GM23338 (cell line): ENCODE data around the gene OS9. TPM values are rescaled to one million over a fixed set of nuclear protein-coding genes. Genes with fewer than 3 reads are reported as not detected.

Experiments
- ATAC-seq: fragments of 200-7000 bp; cut with Tn5 transposase; 3 replicates; pipeline ENCODE4 v1.9.1; 2020
- DNase-seq: peaks from one replicate; pipeline ENCODE4 v3.0.0-alpha.2; 2015; ENCODE audit warnings: low spot score
- H2AFZ ChIP-seq: fragments of 200-600 bp; sonication (generic); 2 replicates; pipeline ENCODE4 v1.8.0; 2016; ENCODE audit warnings: antibody characterized with exemption, mild to moderate bottlenecking, moderate library complexity
- H3F3A ChIP-seq: fragments of 200-600 bp; sonication (generic); replicated peaks from 2 replicates; pipeline ENCODE4 v1.8.0; 2017; ENCODE audit warnings: antibody characterized with exemption, mixed run types, low read depth
- H3K27ac ChIP-seq: fragments of 200-600 bp; sonication (generic); 2 replicates; pipeline ENCODE4 v1.6.1; 2016; ENCODE audit warnings: low read depth
- H3K27me3 ChIP-seq: fragments of 200-600 bp; sonication (generic); 2 replicates; pipeline ENCODE4 v1.8.0; 2016; ENCODE audit warnings: mild to moderate bottlenecking, mixed run types, moderate library complexity; ENCODE audit not compliant: insufficient read depth
- H3K36me3 ChIP-seq: fragments of 200-600 bp; sonication (generic); 2 replicates; pipeline ENCODE4 v1.8.0; 2016; ENCODE audit warnings: mild to moderate bottlenecking; ENCODE audit not compliant: insufficient read depth
- H3K4me1 ChIP-seq: fragments of 200-600 bp; sonication (generic); 2 replicates; pipeline ENCODE4 v1.8.0; 2016; ENCODE audit warnings: mild to moderate bottlenecking, moderate library complexity; ENCODE audit not compliant: insufficient read depth
- H3K4me2 ChIP-seq: fragments of 200-600 bp; sonication (generic); 2 replicates; pipeline ENCODE4 v1.7.1; 2017; ENCODE audit warnings: mixed run types
- H3K4me3 ChIP-seq: fragments of 200-600 bp; sonication (generic); 2 replicates; pipeline ENCODE4 v1.6.1; 2016; ENCODE audit warnings: mixed run types
- H3K79me2 ChIP-seq: fragments of 200-600 bp; sonication (generic); replicated peaks from 2 replicates; pipeline ENCODE4 v1.8.0; 2017; ENCODE audit warnings: mild to moderate bottlenecking; ENCODE audit not compliant: insufficient read depth
- H3K9me2 ChIP-seq: fragments of 200-600 bp; sonication (generic); 2 replicates; pipeline ENCODE4 v1.8.0; 2017; ENCODE audit not compliant: insufficient read depth
- H4K20me1 ChIP-seq: fragments of 200-600 bp; sonication (generic); replicated peaks from 2 replicates; pipeline ENCODE4 v1.8.0; 2017; ENCODE audit warnings: mild to moderate bottlenecking; ENCODE audit not compliant: insufficient read depth
- H3K27ac Mint-ChIP-seq: 2 replicates; pipeline ENCODE4 v1.8.0; 2020; ENCODE audit warnings: inconsistent platforms, mild to moderate bottlenecking, moderate library complexity, mixed read lengths
- H3K27me3 Mint-ChIP-seq: 3 replicates; pipeline ENCODE4 v1.8.0; 2022; ENCODE audit warnings: low read depth, mild to moderate bottlenecking, moderate library complexity, mixed read lengths, inconsistent platforms; ENCODE audit not compliant: insufficient read depth, poor library complexity
- H3K36me3 Mint-ChIP-seq: 3 replicates; pipeline ENCODE4 v1.8.0; 2021; ENCODE audit warnings: low read depth, mild to moderate bottlenecking, inconsistent platforms, moderate library complexity, mixed read lengths
- H3K4me1 Mint-ChIP-seq: 3 replicates; pipeline ENCODE4 v1.8.0; 2020; ENCODE audit warnings: mild to moderate bottlenecking, inconsistent platforms, mixed read lengths
- H3K4me3 Mint-ChIP-seq: 3 replicates; pipeline ENCODE4 v1.8.0; 2021; ENCODE audit warnings: moderate library complexity, mild to moderate bottlenecking, inconsistent platforms, mixed read lengths
- H3K9me3 Mint-ChIP-seq: 3 replicates; pipeline ENCODE4 v1.8.0; 2020; ENCODE audit warnings: moderate library complexity, mild to moderate bottlenecking, inconsistent platforms, mixed read lengths
- CREB1 ChIP-seq: fragments of 250-450 bp; sonication (Bioruptor Pico); IDR thresholded peaks from 2 replicates; pipeline ENCODE4 v1.5.0; 2020; ENCODE audit warnings: low read depth, mild to moderate bottlenecking, moderate library complexity
- ETS1 ChIP-seq: IDR thresholded peaks from 2 replicates; pipeline ENCODE4 v1.6.1; 2016; ENCODE audit warnings: antibody characterized with exemption
- EZH2 ChIP-seq: fragments of 200-600 bp; sonication (generic); IDR thresholded peaks from one replicate; pipeline ENCODE4 v1.8.0; 2017; ENCODE audit warnings: antibody characterized with exemption, mild to moderate bottlenecking, low read depth; ENCODE audit not compliant: unreplicated experiment
- EZH2phosphoT487 ChIP-seq: fragments of 200-600 bp; sonication (generic); IDR thresholded peaks from one replicate; pipeline ENCODE4 v1.8.1; 2018; ENCODE audit warnings: antibody characterized with exemption; ENCODE audit not compliant: unreplicated experiment
- JUNB ChIP-seq: IDR thresholded peaks from one replicate; pipeline ENCODE4 v1.6.1; 2016; ENCODE audit warnings: antibody characterized with exemption; ENCODE audit not compliant: unreplicated experiment
- NANOG ChIP-seq: IDR thresholded peaks from 2 replicates; pipeline ENCODE4 v1.6.1; 2016; ENCODE audit warnings: antibody characterized with exemption, borderline replicate concordance
- POLR2AphosphoS5 ChIP-seq: IDR thresholded peaks from 2 replicates; pipeline ENCODE4 v1.6.1; 2016; ENCODE audit warnings: antibody characterized with exemption, low read depth
- REST ChIP-seq: IDR thresholded peaks from one replicate; pipeline ENCODE4 v1.6.1; 2018; ENCODE audit warnings: antibody characterized with exemption; ENCODE audit not compliant: unreplicated experiment
- STAT1 ChIP-seq: IDR thresholded peaks from one replicate; pipeline ENCODE4 v1.6.1; 2016; ENCODE audit warnings: antibody characterized with exemption; ENCODE audit not compliant: unreplicated experiment
- ZNF114 ChIP-seq: fragments of 250-450 bp; sonication (Bioruptor Pico); IDR thresholded peaks from 2 replicates; pipeline ENCODE4 v1.5.0; 2020; ENCODE audit warnings: mild to moderate bottlenecking, moderate library complexity
- ZNF331 ChIP-seq: fragments of 250-450 bp; sonication (Bioruptor Pico); IDR thresholded peaks from 2 replicates; pipeline ENCODE4 v1.5.0; 2020; ENCODE audit warnings: low read depth, mild to moderate bottlenecking, moderate library complexity
- polyA plus RNA-seq: library from polyadenylated mRNA; unstranded; fragments of >200 nt; fragmentation: Nextera tagmentation; extraction: Ambion mirVana; gene quantifications from 2 replicates; pipeline ENCODE4 v1.2.1, GENCODE V29; 2016
- total RNA-seq: library from RNA; depleted of rRNA; stranded (reverse); fragments of >200 nt; shearing (Covaris generic); gene quantifications from 2 replicates; pipeline ENCODE4 v1.2.3, GENCODE V29; 2014
- TF ChIP-seq, protein P1 (sequence below), 2 experiments: fragments of 200-600 bp in 1 of 2; sonication (generic) in 1 of 2; conservative IDR thresholded peaks; 2 replicates each; pipeline versions ENCODE4 v1.5.1 to v1.6.1; 2016 to 2017; ENCODE audit warnings: antibody characterized with exemption in 2 of 2, low read depth in 2 of 2, mild to moderate bottlenecking in 2 of 2, moderate library complexity in 1 of 2
- TF ChIP-seq, protein P2 (sequence below): fragments of 250-450 bp; sonication (Bioruptor Pico); IDR thresholded peaks from 2 replicates; pipeline ENCODE4 v1.5.0; 2020; ENCODE audit warnings: mild to moderate bottlenecking, moderate library complexity

OS9 gene
- total and polyA plus RNA-seq, 2 experiments from 2014 or later, result 27.5 to 79.7 TPM

DNA sequence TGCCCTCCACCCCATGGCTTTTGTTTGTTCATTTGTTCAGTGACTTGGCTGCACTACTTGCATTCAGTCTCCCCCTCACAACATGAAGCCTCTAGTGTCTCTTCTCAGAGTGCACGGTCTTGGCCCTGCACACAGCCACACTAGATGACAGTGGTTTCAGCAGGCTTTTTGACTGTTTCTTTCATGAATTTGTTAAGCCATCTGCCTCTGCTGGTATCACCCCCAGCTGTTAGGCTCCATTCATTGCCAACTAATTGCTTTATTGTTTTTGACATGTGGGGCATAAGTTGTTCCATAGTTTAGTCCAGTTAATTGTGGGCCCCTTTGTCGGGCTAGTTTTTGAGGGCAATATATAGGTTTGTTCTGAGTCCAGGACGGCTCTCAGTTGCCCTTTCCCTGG, 18.8 kb downstream of the OS9 start:
- Mint-ChIP-seq H3K27ac (no peak overlapping the region), H3K9me3 (no peaks in the 10 kb centered on the region), H3K27me3 (peaks cover 1% of the 10 kb centered on the region), H3K4me3 (no peak overlapping the region), H3K36me3 (peaks cover 4% of the 10 kb centered on the region; the same call in 2 of the 3 replicates), H3K4me1 (no peaks in the 10 kb centered on the region)
- no peak for TF ChIP-seq REST
- no peak for TF ChIP-seq ZNF331
- TF ChIP-seq EZH2phosphoT487, result no peak
- TF ChIP-seq, protein P1, sequence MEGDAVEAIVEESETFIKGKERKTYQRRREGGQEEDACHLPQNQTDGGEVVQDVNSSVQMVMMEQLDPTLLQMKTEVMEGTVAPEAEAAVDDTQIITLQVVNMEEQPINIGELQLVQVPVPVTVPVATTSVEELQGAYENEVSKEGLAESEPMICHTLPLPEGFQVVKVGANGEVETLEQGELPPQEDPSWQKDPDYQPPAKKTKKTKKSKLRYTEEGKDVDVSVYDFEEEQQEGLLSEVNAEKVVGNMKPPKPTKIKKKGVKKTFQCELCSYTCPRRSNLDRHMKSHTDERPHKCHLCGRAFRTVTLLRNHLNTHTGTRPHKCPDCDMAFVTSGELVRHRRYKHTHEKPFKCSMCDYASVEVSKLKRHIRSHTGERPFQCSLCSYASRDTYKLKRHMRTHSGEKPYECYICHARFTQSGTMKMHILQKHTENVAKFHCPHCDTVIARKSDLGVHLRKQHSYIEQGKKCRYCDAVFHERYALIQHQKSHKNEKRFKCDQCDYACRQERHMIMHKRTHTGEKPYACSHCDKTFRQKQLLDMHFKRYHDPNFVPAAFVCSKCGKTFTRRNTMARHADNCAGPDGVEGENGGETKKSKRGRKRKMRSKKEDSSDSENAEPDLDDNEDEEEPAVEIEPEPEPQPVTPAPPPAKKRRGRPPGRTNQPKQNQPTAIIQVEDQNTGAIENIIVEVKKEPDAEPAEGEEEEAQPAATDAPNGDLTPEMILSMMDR (conservative IDR thresholded peaks at IDR 0.05; ENCODE audit: low read depth in 2 of 2), result no peak
- no peak for TF ChIP-seq STAT1
- TF ChIP-seq CREB1 (CRISPR knock-in tag), result no peak
- TF ChIP-seq POLR2AphosphoS5, result no peak
- no peak for TF ChIP-seq EZH2
- TF ChIP-seq ETS1, result no peak
- TF ChIP-seq, protein P2, sequence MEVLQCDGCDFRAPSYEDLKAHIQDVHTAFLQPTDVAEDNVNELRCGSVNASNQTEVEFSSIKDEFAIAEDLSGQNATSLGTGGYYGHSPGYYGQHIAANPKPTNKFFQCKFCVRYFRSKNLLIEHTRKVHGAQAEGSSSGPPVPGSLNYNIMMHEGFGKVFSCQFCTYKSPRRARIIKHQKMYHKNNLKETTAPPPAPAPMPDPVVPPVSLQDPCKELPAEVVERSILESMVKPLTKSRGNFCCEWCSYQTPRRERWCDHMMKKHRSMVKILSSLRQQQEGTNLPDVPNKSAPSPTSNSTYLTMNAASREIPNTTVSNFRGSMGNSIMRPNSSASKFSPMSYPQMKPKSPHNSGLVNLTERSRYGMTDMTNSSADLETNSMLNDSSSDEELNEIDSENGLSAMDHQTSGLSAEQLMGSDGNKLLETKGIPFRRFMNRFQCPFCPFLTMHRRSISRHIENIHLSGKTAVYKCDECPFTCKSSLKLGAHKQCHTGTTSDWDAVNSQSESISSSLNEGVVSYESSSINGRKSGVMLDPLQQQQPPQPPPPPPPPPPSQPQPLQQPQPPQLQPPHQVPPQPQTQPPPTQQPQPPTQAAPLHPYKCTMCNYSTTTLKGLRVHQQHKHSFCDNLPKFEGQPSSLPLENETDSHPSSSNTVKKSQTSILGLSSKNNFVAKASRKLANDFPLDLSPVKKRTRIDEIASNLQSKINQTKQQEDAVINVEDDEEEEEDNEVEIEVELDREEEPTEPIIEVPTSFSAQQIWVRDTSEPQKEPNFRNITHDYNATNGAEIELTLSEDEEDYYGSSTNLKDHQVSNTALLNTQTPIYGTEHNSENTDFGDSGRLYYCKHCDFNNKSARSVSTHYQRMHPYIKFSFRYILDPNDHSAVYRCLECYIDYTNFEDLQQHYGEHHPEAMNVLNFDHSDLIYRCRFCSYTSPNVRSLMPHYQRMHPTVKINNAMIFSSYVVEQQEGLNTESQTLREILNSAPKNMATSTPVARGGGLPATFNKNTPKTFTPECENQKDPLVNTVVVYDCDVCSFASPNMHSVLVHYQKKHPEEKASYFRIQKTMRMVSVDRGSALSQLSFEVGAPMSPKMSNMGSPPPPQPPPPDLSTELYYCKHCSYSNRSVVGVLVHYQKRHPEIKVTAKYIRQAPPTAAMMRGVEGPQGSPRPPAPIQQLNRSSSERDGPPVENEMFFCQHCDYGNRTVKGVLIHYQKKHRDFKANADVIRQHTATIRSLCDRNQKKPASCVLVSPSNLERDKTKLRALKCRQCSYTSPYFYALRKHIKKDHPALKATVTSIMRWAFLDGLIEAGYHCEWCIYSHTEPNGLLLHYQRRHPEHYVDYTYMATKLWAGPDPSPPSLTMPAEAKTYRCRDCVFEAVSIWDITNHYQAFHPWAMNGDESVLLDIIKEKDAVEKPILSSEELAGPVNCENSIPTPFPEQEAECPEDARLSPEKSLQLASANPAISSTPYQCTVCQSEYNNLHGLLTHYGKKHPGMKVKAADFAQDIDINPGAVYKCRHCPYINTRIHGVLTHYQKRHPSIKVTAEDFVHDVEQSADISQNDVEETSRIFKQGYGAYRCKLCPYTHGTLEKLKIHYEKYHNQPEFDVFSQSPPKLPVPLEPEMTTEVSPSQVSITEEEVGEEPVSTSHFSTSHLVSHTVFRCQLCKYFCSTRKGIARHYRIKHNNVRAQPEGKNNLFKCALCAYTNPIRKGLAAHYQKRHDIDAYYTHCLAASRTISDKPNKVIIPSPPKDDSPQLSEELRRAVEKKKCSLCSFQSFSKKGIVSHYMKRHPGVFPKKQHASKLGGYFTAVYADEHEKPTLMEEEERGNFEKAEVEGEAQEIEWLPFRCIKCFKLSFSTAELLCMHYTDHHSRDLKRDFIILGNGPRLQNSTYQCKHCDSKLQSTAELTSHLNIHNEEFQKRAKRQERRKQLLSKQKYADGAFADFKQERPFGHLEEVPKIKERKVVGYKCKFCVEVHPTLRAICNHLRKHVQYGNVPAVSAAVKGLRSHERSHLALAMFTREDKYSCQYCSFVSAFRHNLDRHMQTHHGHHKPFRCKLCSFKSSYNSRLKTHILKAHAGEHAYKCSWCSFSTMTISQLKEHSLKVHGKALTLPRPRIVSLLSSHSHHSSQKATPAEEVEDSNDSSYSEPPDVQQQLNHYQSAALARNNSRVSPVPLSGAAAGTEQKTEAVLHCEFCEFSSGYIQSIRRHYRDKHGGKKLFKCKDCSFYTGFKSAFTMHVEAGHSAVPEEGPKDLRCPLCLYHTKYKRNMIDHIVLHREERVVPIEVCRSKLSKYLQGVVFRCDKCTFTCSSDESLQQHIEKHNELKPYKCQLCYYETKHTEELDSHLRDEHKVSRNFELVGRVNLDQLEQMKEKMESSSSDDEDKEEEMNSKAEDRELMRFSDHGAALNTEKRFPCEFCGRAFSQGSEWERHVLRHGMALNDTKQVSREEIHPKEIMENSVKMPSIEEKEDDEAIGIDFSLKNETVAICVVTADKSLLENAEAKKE, result no peak
- no peak for TF ChIP-seq ZNF114 (CRISPR knock-in tag)
- TF ChIP-seq NANOG, result no peak
- TF ChIP-seq JUNB, result no peak
- no peaks in the 10 kb centered on the region for H3K79me2 ChIP-seq
- H3F3A ChIP-seq, result no peaks in the 10 kb centered on the region
- no peaks in the 10 kb centered on the region for H3K36me3 ChIP-seq
- H3K27me3 ChIP-seq, result no peaks in the 10 kb centered on the region
- ATAC-seq (no peak), DNase-seq (no peak)
- peaks cover 4% of the 10 kb centered on the region; the same call in 1 of the 2 replicates for H4K20me1 ChIP-seq
- H3K4me3 ChIP-seq, result no peak overlapping the region
- H3K27ac ChIP-seq, result no peak overlapping the region
- no peak overlapping the region for H3K4me2 ChIP-seq
- no peaks in the 10 kb centered on the region for H3K4me1 ChIP-seq
- no peak overlapping the region for H2AFZ ChIP-seq
- no peaks in the 10 kb centered on the region for H3K9me2 ChIP-seq
